ENCODE measurements around the gene ITGA3.

DNA sequence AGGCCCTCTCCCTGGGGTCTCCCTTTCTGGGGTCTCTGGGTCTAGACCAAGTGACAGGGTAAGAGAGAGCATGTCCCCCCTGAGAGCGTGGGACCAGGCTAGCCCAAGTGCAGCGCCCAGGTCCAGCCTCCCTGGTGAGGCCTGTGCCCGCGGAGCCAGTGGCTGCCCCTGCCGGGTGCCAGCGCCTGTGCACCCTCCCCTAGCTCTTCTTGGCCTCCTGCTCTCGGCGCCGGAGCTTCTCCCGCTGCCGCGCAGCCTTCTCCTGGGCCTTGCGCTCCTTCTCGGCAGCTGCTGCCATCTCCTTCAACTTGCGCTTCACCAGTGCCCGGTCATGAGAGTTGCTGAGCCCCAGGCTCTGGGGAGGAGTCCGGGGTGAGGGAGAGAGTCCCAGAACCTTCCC lies 56.8 kb downstream of the ITGA3 start:
- TF ChIP-seq, protein P1, sequence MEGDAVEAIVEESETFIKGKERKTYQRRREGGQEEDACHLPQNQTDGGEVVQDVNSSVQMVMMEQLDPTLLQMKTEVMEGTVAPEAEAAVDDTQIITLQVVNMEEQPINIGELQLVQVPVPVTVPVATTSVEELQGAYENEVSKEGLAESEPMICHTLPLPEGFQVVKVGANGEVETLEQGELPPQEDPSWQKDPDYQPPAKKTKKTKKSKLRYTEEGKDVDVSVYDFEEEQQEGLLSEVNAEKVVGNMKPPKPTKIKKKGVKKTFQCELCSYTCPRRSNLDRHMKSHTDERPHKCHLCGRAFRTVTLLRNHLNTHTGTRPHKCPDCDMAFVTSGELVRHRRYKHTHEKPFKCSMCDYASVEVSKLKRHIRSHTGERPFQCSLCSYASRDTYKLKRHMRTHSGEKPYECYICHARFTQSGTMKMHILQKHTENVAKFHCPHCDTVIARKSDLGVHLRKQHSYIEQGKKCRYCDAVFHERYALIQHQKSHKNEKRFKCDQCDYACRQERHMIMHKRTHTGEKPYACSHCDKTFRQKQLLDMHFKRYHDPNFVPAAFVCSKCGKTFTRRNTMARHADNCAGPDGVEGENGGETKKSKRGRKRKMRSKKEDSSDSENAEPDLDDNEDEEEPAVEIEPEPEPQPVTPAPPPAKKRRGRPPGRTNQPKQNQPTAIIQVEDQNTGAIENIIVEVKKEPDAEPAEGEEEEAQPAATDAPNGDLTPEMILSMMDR (IDR thresholded peaks at IDR 0.05), result peak in 2 of 7 experiments; percentile 23 to 25
- no peak for TF ChIP-seq POLR2A (IDR thresholded peaks at IDR 0.05)
